H1 (cell line): ENCODE data around the gene RBL1. TPM values are rescaled to one million over a fixed set of nuclear protein-coding genes. Genes with fewer than 3 reads are reported as not detected.

Source experiments
- CHD1 ChIP-seq: IDR thresholded peaks from 2 replicates; pipeline ENCODE4 v1.6.1; 2012; ENCODE audit warnings: low read depth, low read length, improper control_type of control experiment
- EZH2 ChIP-seq: fragments of 200-600 bp; sonication (generic); IDR thresholded peaks from 2 replicates; pipeline ENCODE4 v1.7.1; 2012; ENCODE audit warnings: low read depth, mild to moderate bottlenecking, moderate library complexity, low read length, inconsistent platforms; ENCODE audit not compliant: severe bottlenecking
- POU5F1 ChIP-seq: IDR thresholded peaks from 2 replicates; pipeline ENCODE4 v1.6.1; 2011; ENCODE audit warnings: low read depth, mild to moderate bottlenecking, low read length, moderate library complexity
- SRF ChIP-seq: IDR thresholded peaks from 2 replicates; pipeline ENCODE4 v1.6.1; 2011; ENCODE audit warnings: mild to moderate bottlenecking, low read depth, low read length, moderate library complexity
- ZNF274 ChIP-seq: IDR thresholded peaks from 2 replicates; pipeline ENCODE4 v1.7.0; 2012; ENCODE audit warnings: low read length, borderline replicate concordance; ENCODE audit errors: extremely low read depth
- polyA plus RNA-seq, 7 experiments: library from polyadenylated mRNA; depleted of rRNA in 3 of 7; stranded (reverse) in 5 of 7; unstranded in 2 of 7; fragments of >200 nt in 5 of 7; fragments of 200-250 nt in 2 of 7; gene quantifications; 1 replicate in 5 of 7; 2 replicates in 1 of 7; 4 replicates in 1 of 7; pipeline versions ENCODE4 v1.2.1 to v1.2.3, GENCODE V29; 2011 to 2013; ENCODE audit warnings: missing spikeins in 2 of 7, mixed read lengths in 2 of 7
- total RNA-seq: library from RNA; stranded (reverse); fragmentation: NEBNext Ultra II Directional; extraction: Animal tissue kit (Norgen Biotek cat#: 25700); gene quantifications from 2 replicates; pipeline ENCODE4 v1.2.1, GENCODE V29; 2021
- TF ChIP-seq, protein P1 (sequence below): fragments of 300-600 bp; sonication (generic); IDR thresholded peaks from 2 replicates; pipeline ENCODE4 v1.7.1; 2012; ENCODE audit warnings: low read length, moderate library complexity, mild to moderate bottlenecking, inconsistent platforms; ENCODE audit not compliant: insufficient replicate concordance
- TF ChIP-seq, protein P2 (sequence below), 3 experiments: IDR thresholded peaks; 1 replicate in 2 of 3; 2 replicates in 1 of 3; pipeline versions ENCODE4 v1.5.1 to v1.6.1; 2011; ENCODE audit warnings: low read length in 3 of 3, mild to moderate bottlenecking in 3 of 3, inconsistent platforms in 2 of 3, low read depth in 1 of 3, moderate library complexity in 1 of 3; ENCODE audit not compliant: insufficient read depth in 1 of 3; ENCODE audit errors: control extremely low read depth in 1 of 3

Gene RBL1
- total and polyA plus RNA-seq, 2 of the 8 experiments (the other 6 are each of a cell fraction or from before 2014, with no cell fraction given), result 3.2 to 12.3 TPM

DNA sequence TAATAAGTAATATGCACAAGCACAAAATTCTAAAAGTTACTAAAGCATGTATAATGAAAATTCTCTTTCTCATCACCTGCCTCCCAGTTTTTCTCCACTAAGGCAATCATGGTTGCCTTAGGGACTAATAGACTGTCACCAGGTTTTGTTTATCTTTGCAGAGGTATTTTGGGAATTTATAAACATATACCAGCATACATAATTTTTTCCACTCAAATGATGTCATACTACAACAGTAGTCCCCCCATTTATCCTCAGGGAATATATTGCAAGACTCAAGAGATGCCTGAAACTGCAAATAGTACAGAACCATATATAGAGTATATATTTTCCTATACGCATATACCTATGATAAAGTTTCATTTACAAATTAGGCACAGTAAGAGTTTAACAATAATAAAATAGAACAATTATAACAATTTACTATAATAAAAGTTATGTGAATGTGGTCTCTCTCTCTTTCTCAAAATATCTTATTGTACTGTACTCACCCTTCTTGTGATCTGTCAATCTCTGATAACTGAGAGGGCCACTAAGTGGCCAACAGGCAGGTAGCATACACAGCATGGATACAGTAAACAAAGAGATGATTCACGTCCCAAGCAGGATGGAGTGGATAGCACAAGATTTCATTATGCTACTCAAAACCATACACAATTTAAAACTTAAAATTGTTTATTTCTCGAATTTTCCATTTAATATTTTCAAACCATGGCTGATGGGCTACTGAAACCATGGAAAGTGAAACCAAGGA is 19.7 kb downstream of the RBL1 start (continued):
- TF ChIP-seq, protein P1, sequence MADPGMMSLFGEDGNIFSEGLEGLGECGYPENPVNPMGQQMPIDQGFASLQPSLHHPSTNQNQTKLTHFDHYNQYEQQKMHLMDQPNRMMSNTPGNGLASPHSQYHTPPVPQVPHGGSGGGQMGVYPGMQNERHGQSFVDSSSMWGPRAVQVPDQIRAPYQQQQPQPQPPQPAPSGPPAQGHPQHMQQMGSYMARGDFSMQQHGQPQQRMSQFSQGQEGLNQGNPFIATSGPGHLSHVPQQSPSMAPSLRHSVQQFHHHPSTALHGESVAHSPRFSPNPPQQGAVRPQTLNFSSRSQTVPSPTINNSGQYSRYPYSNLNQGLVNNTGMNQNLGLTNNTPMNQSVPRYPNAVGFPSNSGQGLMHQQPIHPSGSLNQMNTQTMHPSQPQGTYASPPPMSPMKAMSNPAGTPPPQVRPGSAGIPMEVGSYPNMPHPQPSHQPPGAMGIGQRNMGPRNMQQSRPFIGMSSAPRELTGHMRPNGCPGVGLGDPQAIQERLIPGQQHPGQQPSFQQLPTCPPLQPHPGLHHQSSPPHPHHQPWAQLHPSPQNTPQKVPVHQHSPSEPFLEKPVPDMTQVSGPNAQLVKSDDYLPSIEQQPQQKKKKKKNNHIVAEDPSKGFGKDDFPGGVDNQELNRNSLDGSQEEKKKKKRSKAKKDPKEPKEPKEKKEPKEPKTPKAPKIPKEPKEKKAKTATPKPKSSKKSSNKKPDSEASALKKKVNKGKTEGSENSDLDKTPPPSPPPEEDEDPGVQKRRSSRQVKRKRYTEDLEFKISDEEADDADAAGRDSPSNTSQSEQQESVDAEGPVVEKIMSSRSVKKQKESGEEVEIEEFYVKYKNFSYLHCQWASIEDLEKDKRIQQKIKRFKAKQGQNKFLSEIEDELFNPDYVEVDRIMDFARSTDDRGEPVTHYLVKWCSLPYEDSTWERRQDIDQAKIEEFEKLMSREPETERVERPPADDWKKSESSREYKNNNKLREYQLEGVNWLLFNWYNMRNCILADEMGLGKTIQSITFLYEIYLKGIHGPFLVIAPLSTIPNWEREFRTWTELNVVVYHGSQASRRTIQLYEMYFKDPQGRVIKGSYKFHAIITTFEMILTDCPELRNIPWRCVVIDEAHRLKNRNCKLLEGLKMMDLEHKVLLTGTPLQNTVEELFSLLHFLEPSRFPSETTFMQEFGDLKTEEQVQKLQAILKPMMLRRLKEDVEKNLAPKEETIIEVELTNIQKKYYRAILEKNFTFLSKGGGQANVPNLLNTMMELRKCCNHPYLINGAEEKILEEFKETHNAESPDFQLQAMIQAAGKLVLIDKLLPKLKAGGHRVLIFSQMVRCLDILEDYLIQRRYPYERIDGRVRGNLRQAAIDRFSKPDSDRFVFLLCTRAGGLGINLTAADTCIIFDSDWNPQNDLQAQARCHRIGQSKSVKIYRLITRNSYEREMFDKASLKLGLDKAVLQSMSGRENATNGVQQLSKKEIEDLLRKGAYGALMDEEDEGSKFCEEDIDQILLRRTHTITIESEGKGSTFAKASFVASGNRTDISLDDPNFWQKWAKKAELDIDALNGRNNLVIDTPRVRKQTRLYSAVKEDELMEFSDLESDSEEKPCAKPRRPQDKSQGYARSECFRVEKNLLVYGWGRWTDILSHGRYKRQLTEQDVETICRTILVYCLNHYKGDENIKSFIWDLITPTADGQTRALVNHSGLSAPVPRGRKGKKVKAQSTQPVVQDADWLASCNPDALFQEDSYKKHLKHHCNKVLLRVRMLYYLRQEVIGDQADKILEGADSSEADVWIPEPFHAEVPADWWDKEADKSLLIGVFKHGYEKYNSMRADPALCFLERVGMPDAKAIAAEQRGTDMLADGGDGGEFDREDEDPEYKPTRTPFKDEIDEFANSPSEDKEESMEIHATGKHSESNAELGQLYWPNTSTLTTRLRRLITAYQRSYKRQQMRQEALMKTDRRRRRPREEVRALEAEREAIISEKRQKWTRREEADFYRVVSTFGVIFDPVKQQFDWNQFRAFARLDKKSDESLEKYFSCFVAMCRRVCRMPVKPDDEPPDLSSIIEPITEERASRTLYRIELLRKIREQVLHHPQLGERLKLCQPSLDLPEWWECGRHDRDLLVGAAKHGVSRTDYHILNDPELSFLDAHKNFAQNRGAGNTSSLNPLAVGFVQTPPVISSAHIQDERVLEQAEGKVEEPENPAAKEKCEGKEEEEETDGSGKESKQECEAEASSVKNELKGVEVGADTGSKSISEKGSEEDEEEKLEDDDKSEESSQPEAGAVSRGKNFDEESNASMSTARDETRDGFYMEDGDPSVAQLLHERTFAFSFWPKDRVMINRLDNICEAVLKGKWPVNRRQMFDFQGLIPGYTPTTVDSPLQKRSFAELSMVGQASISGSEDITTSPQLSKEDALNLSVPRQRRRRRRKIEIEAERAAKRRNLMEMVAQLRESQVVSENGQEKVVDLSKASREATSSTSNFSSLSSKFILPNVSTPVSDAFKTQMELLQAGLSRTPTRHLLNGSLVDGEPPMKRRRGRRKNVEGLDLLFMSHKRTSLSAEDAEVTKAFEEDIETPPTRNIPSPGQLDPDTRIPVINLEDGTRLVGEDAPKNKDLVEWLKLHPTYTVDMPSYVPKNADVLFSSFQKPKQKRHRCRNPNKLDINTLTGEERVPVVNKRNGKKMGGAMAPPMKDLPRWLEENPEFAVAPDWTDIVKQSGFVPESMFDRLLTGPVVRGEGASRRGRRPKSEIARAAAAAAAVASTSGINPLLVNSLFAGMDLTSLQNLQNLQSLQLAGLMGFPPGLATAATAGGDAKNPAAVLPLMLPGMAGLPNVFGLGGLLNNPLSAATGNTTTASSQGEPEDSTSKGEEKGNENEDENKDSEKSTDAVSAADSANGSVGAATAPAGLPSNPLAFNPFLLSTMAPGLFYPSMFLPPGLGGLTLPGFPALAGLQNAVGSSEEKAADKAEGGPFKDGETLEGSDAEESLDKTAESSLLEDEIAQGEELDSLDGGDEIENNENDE, result no peak
- no peak for TF ChIP-seq POU5F1
- TF ChIP-seq, protein P2, sequence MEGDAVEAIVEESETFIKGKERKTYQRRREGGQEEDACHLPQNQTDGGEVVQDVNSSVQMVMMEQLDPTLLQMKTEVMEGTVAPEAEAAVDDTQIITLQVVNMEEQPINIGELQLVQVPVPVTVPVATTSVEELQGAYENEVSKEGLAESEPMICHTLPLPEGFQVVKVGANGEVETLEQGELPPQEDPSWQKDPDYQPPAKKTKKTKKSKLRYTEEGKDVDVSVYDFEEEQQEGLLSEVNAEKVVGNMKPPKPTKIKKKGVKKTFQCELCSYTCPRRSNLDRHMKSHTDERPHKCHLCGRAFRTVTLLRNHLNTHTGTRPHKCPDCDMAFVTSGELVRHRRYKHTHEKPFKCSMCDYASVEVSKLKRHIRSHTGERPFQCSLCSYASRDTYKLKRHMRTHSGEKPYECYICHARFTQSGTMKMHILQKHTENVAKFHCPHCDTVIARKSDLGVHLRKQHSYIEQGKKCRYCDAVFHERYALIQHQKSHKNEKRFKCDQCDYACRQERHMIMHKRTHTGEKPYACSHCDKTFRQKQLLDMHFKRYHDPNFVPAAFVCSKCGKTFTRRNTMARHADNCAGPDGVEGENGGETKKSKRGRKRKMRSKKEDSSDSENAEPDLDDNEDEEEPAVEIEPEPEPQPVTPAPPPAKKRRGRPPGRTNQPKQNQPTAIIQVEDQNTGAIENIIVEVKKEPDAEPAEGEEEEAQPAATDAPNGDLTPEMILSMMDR (IDR thresholded peaks at IDR 0.05; ENCODE audit: control extremely low read depth in 1 of 3, insufficient read depth in 1 of 3, low read depth in 1 of 3, low read length in 3 of 3), result no peak
- TF ChIP-seq CHD1, result no peak
- TF ChIP-seq EZH2, result no peak
- no peak for TF ChIP-seq SRF
- no peak for TF ChIP-seq ZNF274
